CD4-positive, alpha-beta T cell treated with Interleukin-12 subunit alpha and Interleukin-12 subunit beta, for 1 hour (primary cell): ENCODE data around the gene LAMTOR2.
"Not testable (repeated sequence)": the region's sequence is repeated elsewhere in the genome, so short reads cannot be mapped to it uniquely, and the experiment has no call there.

Experiments
- DNase-seq: peaks from one replicate; pipeline ENCODE4 v3.0.0-alpha.2; 2020

Gene LAMTOR2

GRCh38 chr1:156052862-156053767 is 1.5 kb upstream of the LAMTOR2 start:
- peak; percentile 71 for DNase-seq

- DNase-seq: peak; percentile 91
Observed at GRCh38 chr1:156053768-156054499, 648 bp upstream of the LAMTOR2 start, which contains the start of gene UBQLN4. TSS of gene UBQLN4 (minus strand) at chr1:156053798. CDS start at chr1:156053701, 97 bp downstream.

- DNase-seq: no peak
Observed at GRCh38 chr1:156055281-156056048, 883 bp downstream of the LAMTOR2 start.

GRCh38 chr1:156056326-156056849 is 1.8 kb downstream of the LAMTOR2 start:
- DNase-seq: no peak

- peak; percentile 9 for DNase-seq
Observed at GRCh38 chr1:156060937-156061636, 6.5 kb downstream of the LAMTOR2 start, which contains the start of gene RAB25. TSS of gene RAB25 (plus strand) at chr1:156061160. CDS start at chr1:156061401, 241 bp downstream.

- no peak for DNase-seq
Observed at GRCh38 chr1:156062189-156062588, 7.6 kb downstream of the LAMTOR2 start.

- DNase-seq: no peak
Observed at GRCh38 chr1:156063997-156064285, 9.4 kb downstream of the LAMTOR2 start.

GRCh38 chr1:156064615-156065014 is 10.0 kb downstream of the LAMTOR2 start:
- DNase-seq: no peak

- DNase-seq: no peak
Observed at GRCh38 chr1:156065212-156065611, 10.6 kb downstream of the LAMTOR2 start.

GRCh38 chr1:156065871-156066270 is 11.3 kb downstream of the LAMTOR2 start:
- DNase-seq: no peak

- DNase-seq: no peak
Observed at GRCh38 chr1:156067262-156067661, 12.7 kb downstream of the LAMTOR2 start.

- no peak for DNase-seq
Observed at GRCh38 chr1:156069490-156070455, 15.2 kb downstream of the LAMTOR2 start.

GRCh38 chr1:156070548-156070947 is 16.0 kb downstream of the LAMTOR2 start:
- DNase-seq: no peak

GRCh38 chr1:156071332-156071816 is 16.8 kb downstream of the LAMTOR2 start:
- DNase-seq: not testable (repeated sequence)

- DNase-seq: no peak
Observed at GRCh38 chr1:156072251-156072650, 17.7 kb downstream of the LAMTOR2 start.

GRCh38 chr1:156073110-156073687 is 18.6 kb downstream of the LAMTOR2 start:
- DNase-seq: no peak

- DNase-seq: no peak
Observed at GRCh38 chr1:156073740-156074139, 19.2 kb downstream of the LAMTOR2 start.

GRCh38 chr1:156074661-156075060 is 20.1 kb downstream of the LAMTOR2 start:
- no peak for DNase-seq

GRCh38 chr1:156075162-156075561 is 20.6 kb downstream of the LAMTOR2 start:
- no peak for DNase-seq

GRCh38 chr1:156075775-156076204 is 21.2 kb downstream of the LAMTOR2 start:
- no peak for DNase-seq
